T47D (cell line): ENCODE results near the gene AMOTL1.
"Not testable (repeated sequence)": the region's sequence is repeated elsewhere in the genome, so short reads cannot be mapped to it uniquely, and the experiment has no call there.

Experiments
- DNase-seq, 2 experiments: peaks; one replicate each; pipeline versions ENCODE4 v3.0.0 to v3.0.0-alpha.2; 2011 to 2012; ENCODE audit warnings: low read depth in 1 of 2, low spot score in 1 of 2
- JUND ChIP-seq: IDR thresholded peaks from 2 replicates; pipeline ENCODE4 v1.6.1; 2012; ENCODE audit warnings: low read depth
- in situ Hi-C: cut with HindIII; loops from 2 replicates; pipeline ENCODE4 v1.10.0; 2016; ENCODE audit warnings: low sequenced_read_pairs, low pct_unique_long_range_greater_than_20kb

AMOTL1 gene

DNA sequence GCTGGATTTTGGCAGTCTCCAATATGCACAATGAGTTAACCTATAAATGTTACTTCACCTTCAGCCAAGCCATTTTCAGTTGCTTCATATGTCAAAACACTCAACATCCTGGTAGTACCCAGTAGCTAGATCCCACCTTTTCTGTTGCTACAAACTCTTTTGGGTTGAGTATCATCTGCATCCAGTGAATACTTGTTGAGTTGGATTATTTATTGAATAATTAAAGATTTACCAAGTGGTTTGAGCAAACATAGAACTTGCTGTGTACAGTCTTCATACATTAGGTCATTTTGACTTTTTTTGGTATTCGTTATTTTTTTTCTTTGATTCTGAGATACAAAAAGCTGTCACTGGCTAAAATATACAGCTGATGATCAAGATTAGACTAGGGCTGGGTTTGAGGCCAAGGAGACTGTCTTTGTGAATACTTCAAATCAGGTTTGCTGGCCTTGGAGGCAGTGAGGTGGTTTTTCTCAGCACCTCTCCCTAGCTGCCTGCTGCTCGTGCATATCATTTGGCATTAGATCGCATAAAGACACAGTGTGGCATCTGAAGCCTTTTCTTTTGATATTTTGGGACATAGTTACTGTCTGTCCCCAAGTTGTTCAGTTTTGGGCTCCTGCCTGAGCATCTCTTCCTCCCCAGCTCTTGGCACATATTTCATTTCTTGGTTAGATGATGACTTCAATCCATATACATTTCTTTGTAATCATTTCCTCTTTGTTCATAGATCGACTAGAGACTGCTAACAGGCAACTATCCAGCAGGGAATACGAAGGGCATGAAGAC is 62.8 kb downstream of the AMOTL1 start:
- DNase-seq: peak in 1 of 2 experiments; percentile 73
- TF ChIP-seq JUND: peak; percentile 47; the same call in 1 of the 2 replicates
- in situ Hi-C loops: no loop called here

- in situ Hi-C loops: no loop called here
- no peak for TF ChIP-seq JUND
- DNase-seq: no peak
Measured at GRCh38 chr11:94831529-94831928, 63.4 kb downstream of the AMOTL1 start.

- TF ChIP-seq JUND: peak; percentile 85
- in situ Hi-C loops: no loop called here
- DNase-seq: peak; percentile 77 to 96
Measured at GRCh38 chr11:94832604-94833235, 64.6 kb downstream of the AMOTL1 start.

DNA sequence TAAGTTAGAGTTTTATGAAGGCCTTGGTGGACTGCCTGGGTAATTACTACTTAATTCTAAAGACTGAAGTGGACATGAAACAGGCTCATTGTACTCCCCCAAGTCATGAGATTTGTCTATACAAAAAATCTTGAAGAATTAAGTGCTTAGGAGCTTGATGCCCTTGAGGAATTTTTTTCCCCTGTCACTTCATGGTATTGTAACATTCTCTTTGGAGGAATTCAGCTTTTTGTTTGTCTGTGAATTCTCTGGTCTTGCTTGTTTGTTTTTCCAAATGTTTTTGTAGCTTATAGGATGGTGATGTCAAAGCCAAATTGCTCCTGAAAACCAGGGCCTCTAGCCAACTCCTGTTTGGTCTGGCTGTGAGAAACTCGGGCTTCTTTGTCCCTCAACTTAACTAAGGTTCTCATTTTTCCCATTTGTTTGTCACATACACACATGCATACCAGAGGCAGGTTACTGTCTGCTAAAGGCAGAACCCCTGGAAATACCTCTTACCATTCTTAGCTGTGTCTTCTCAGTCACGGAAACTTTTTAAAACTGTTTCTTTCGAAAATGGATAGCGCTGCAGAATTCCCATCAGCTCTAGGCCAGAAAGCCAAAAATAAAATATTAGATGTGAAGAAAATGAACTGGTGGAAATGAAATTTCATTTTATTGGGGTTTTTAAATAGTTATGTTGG is 66.9 kb downstream of the AMOTL1 start:
- TF ChIP-seq JUND: no peak; the same call in 1 of the 2 replicates
- peak in 1 of 2 experiments; percentile 87 for DNase-seq
- in situ Hi-C loops: no loop called here

GRCh38 chr11:94835594-94835927 is 67.4 kb downstream of the AMOTL1 start:
- in situ Hi-C loops: no loop called here
- TF ChIP-seq JUND: no peak
- no peak for DNase-seq

DNA sequence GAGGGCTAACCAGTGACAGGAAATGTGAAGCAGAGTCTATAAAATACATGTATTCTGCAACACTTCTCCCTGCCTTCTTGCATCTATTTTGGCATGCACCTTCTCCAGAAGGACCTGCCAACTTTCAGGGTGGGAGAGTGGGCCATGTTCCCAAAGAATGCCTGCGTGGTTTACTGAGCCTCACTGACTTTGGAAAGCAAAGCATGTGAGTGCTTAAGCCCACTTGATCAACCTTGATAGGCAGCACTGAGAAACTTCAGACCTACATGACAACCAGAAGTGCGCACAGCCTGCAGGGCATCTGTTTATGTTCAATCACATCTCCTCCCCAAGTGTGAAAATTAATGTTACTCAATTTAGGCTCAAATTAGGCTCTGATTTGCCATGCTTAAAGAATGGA is 69.2 kb downstream of the AMOTL1 start:
- TF ChIP-seq JUND: no peak
- DNase-seq: no peak
- in situ Hi-C loops: no loop called here

GRCh38 chr11:94838027-94838731 is 70.0 kb downstream of the AMOTL1 start:
- in situ Hi-C loops: no loop called here

DNA sequence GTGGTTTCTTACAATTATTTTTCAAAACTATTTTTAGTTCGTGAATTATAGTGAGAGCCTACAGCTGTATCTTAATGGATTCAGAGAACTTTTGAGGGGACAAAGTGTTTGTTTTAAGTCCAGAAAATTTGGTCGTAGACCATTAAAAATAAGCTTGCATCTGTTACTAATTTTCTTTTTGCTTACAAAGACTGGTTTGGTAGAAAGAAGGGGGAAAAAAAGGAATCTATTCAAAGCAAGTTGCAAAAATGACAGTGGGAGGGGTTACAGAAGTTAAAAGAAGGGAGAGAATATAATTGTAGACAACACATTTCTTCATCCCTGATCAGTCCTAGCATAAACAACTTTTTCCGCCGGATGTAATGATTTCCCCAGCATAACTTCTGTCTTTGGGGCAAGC is 72.1 kb downstream of the AMOTL1 start:
- in situ Hi-C loops: no loop called here
- no peak for TF ChIP-seq JUND
- no peak for DNase-seq

More at GRCh38 chr11:94838027-94838731, 70.0 kb downstream of the AMOTL1 start:
- DNase-seq: peak in 1 of 2 experiments; percentile 94
- TF ChIP-seq JUND: peak; percentile 78; the same call in 1 of the 2 replicates

- DNase-seq: no peak
- no peak for TF ChIP-seq JUND
- in situ Hi-C loops: no loop called here
Measured at GRCh38 chr11:94844031-94844430, 75.9 kb downstream of the AMOTL1 start.

DNA sequence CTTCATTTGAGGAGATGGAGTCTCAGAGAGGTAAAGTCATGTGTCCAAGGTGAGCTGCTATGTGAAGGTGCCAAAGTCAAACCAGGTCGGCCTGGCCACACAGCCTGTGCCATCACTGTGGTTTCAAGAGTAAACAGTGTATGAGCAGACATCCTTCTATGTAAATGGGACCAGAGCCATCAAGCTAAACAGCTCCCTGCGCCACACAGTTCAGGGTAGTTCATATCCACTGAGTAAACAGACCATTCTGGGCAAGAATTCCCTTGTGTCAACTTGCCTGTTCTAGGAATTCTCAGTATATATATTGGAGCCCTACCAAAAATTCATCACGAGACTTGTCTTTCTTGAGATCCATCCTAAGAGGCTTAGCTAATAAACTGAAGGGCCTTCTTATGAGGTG is 77.5 kb downstream of the AMOTL1 start:
- TF ChIP-seq JUND: peak; percentile 71
- DNase-seq: peak; percentile 50 to 98
- in situ Hi-C loops: no loop called here

DNA sequence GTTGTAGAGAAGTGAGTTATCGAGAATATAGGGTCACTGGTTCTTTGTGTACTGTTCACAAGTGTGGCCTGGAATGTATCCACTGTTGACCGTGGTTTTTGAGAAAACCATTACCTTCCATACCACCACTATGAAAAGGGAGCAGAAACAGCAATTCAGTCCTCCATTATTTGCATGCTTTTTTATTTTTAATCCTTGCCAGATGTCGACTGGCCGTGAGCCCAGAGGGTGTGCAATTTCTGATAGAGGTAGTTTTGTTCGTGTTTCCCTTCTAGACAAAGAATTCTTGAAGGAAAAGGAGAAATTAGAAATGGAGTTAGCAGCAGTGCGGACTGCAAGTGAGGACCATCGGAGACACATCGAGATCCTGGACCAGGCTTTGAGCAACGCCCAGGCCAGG is 81.7 kb downstream of the AMOTL1 start:
- DNase-seq: no peak
- in situ Hi-C loops: no loop called here

DNA sequence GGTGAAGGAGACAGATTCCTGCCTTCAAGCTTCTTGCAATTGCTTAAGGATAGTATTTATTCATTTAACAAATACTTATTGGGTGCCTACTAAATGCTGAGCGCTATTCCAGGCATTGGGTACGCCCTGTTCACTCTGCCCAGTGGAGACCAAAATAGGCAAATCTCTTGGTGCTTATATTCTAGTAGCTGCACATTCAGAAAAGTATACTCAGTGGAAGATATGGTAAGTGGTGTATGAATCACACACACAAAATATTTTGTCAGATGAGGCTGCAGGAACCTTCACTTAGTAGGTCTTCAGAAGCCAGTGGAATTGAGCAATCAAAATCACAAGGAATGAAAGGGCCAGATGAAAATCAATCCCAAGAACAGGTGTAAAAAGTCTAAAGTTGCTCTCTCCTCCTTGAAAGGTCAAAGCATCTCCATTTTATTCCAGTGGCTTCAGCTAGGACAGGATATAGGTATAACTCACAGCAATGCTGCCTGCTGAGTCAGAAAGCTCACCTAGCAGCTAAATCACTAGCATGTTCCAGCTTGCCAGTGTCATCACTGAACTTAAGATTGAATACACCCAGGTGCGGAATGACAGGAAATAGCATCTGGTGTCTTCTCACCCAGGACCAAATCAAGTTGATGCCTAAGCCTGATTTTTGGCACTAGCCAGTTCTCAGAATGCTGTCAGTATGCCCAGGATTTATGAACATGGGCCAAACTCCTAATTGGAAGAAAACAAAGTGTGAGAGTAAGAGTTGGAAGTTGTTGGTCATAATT is 83.9 kb downstream of the AMOTL1 start:
- no peak for TF ChIP-seq JUND
- in situ Hi-C loops: no loop called here
- no peak for DNase-seq

More for the DNA sequence above, 81.7 kb downstream of the AMOTL1 start:
- TF ChIP-seq JUND: no peak

DNA sequence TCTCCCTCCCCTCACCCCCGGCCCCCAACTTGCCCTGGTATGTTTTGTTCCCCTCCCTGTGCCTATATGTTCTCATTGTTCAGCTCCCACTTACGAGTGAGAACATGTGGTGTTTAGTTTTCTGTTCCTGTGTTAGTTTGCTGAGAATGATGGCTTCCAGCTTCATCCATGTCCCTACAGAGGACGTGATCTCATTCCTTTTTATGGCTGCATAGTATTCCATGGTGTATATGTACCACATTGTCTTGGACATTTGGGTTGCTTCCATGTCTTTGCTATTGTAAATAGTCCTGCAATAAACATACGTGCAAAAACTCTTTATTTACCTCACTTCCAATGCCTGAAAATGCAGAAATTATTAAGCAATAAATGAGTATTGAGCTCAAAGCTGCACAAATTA is 85.1 kb downstream of the AMOTL1 start:
- DNase-seq, in situ Hi-C loops: not testable (repeated sequence)
